GM21737 (cell line): Measurements from ENCODE around the gene CASP4.
"Not testable (repeated sequence)": the region's sequence is repeated elsewhere in the genome, so short reads cannot be mapped to it uniquely, and the experiment has no call there.

ENCODE experiments used
- ATAC-seq: cut with Tn5 transposase; IDR thresholded peaks from one replicate; pipeline ENCODE4 v1.9.1; 2021; ENCODE audit warnings: mild to moderate bottlenecking, moderate library complexity; ENCODE audit not compliant: unreplicated experiment

The CASP4 gene

DNA sequence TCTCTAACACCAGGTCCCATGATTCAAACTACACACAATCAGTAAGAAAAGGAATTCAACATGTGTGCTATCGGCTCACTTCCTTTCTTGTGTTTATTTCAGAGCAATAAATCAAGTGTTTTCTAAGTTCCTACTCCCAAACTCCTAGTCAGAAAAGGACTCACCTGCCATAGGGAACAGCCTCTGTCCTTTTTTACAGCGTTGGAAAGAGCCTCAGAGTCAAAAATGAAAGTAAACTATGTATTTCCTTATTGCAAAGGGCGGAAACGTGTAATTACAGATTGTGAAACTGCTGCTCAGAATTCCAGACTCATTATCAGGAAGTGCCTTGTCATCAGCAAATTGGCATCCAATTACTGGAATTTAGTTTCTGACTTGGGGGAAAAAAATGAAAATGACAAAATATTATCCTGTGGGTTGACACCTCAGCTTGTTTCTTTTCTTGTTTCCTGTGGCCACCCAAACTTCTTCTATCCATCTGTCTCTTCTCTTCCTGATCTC, at the start of gene CASP4:
Gene CASP4 (minus strand): TSS at position 220 of the 501 bp plus-strand sequence. CDS start 49 bp downstream, at position 171.
- peak; percentile 79 for ATAC-seq

DNA sequence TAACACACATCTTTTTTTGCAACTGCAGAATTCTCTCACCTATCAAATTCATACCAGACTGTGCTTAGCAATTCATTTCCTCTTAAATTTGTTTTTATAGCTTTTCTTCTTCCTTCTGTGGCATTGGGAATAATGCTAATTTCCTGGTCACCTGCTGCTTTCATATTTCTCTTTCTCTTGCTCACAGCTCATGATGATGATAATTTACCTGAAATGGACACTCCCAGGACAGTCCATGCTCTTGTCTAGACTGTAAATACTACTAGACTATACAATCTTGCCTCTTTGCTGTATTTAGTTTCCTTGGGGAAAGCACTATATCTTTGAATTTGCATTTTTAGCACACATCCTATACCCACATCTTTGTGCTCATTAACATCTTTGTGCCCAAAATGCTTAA, 39.1 kb upstream of the CASP4 start:
- ATAC-seq: no peak

DNA sequence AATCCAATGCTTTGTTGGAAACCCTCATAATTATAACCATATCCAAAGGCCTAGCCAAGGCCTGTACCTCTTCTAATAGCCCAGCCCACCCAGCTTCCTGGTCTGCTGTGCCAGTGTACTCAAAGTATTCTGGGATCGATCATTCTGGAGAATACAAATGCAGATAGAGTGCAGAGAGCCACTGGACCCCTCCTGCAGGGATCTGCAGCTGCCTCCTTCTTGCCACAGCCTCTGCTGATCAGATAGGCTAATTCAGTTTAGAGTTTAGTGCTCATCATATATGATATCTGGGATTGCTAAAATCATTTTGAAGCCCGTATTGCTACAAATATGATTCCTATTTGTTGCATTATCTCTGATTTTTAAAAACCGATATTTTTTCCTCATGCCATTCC, 37.1 kb upstream of the CASP4 start:
- no peak for ATAC-seq

DNA sequence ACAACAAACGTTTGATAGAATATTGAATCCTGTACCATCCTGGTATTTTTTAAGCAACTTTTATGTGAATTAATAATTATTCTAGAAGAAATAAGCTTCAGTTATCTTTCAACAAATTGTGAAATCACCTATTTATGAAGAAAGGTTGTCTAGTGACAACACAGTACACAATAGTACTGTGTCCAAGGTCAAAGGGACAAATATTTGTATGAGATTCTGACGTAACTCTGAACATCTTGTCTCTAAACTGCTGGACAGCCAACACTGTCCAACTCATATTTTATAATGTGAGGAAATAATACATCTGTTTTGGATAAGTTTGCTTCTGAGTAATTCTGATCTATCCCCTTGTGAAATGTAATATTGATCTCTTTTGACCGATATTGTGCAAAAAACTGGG, 35.6 kb upstream of the CASP4 start:
- no peak for ATAC-seq

DNA sequence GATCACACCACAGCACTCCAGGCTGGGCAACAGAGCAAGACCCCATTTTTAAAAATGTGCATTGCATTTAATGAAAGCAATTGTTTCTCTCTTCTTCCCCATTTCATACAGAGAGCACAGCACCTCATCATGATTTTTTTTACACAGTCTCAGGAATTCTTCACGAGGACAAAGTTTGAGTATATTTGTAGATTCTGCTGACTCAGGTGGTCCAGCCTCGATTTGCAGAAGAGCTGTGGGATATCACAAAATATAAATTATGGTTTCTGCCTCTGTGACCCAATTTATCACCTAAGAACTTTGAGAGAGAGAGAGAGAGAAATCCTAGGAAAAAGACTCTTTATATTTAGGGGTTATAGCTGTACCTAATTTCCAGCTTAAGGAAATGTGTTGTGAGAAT, 34.8 kb upstream of the CASP4 start:
- no peak for ATAC-seq

DNA sequence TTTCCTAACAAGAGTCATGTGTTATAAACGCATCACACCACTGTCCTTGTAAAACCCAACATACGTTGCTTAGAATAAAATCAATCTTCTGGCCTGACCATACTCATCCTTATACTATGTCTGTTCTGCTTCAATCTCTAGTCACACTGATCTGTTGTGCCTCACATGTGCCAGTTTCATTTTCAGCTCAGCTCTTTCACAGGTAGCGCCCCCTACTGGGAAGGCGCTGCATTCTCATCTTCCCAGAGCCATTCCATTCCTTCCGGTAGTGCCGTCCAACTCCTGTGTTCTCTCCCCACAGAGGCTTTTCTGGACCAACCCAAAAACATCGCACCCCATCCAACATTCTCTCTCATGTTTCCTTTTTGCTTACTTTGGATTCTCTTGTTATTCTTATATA, 32.4 kb upstream of the CASP4 start:
- no peak for ATAC-seq

DNA sequence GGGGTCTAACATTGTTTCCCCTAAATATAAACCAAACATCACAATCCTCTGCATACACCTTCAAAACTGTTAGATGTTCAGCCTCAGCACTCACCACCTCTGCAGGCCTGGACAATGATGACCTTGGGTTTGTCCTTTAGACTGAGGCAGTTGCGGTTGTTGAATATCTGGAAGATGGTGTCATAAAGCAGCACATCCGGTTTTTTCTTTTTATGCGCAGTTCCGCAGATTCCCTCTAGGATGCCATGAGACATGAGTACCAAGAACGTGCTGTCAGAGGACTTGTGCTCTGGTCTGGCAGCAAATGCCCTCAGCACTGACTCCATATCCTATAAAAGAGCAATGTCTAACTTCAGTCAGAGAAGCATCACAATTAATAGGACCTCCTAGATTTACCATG, 31.8 kb upstream of the CASP4 start:
- no peak for ATAC-seq

DNA sequence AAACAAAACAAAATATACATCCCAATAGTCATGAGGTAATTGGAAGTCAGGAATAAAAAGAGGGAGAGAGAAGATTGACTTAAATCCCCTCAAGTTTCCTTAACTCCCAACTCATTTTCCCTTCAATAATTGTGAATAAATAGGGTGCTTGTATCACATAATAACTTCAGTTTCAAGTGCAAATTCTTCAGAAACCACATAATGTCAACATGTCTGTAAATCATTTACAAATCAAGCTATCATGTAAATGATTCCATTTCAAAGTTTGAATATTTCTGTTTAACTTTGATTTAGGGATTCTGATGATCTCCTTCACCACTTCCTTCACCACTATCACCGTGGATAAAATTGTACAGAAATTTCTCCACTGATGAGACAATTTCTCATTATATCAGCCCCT, 31.3 kb upstream of the CASP4 start:
- ATAC-seq: no peak

DNA sequence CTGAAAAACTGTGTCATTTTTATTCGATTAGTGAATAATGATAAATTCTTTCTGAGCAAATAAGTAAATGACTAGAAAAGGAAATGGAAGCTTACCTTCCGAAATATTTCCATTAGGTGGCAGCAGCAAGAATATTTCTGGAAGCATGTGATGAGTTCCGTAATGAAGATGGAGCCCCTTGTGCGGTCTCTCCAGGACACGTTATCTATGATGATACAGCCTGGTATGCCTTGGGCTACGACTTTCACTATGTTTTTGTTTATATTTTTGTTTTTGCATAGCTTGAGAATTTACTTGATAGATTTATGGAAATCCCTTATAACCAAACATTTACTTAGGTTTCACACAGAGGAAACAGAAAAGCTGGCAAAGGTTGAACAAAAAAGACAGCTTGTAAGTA, 28.9 kb upstream of the CASP4 start:
- no peak for ATAC-seq

DNA sequence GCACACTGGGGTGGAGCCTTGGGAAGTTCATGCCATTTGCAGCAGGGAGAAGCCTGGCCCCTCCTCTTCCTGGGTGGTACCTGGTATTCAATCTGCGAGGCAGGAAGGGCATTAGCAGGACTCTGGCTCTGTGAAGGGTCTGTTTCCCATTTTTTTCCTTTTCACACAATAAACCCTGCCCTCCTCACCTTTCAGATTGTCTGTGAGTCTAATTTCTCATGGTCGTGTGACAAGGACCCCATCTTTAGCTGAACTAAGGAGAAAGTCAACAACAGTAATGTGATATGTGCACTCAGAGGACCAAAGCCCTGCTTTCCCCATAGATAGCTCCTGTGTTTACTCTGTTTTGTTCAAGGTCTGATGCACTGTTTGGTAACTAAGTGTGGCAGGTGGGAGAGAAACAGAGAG, 26.6 kb upstream of the CASP4 start:
- ATAC-seq: no peak

DNA sequence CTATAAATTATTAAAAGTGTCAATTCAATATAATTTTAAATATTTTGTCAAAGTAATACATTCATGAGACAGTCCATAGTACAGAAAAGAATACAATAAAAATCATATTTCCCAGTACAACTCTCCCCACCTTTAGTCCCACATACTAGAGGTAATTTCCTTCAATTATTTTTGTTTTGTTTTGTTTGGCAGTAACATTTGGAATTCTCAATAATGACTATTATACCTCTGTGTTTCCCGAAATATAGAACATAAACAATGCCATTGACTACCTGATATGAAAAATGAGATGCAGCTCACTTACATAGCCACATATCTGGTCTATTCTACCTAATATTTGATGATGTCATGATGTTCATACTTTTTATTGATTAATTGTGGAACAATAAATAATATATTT, 24.4 kb upstream of the CASP4 start:
- no peak for ATAC-seq

DNA sequence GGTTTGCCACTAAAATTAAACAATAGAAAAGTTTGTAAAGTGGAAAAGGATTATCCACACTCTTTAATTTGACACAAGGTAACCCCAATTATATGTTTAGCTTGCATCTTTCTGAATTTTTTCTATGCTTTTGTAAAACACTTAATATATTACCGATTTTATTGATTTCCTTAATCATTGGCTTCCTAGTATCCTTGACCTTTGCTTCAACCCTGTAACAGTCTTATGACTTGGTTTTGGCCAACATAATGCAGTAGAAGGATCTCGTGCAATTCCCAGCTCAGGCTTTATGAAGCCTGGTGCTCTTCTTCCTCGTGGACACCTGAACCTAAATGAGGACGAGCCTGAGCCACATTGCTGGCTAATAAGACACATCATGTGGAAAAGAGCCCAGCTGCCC, 23.6 kb upstream of the CASP4 start:
- ATAC-seq: no peak

DNA sequence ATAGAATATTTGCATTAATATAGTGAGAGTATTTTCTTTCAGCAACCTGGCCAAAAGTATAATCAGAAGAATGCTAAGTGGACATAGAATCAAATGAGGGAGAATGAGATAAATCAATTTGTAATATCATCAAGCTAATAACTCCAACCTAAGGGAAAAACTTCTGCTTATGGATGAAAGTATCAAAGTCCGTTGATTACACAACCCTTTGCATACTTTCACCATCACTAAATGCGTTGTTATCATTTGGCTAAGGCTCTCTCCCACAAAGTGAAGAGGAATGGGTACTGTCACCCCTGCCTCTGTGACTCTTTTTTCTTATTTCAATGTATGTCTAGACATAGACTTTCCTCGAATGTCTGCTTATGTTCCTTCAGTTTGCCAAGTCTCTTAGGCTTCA, 16.4 kb upstream of the CASP4 start:
- ATAC-seq: no peak

DNA sequence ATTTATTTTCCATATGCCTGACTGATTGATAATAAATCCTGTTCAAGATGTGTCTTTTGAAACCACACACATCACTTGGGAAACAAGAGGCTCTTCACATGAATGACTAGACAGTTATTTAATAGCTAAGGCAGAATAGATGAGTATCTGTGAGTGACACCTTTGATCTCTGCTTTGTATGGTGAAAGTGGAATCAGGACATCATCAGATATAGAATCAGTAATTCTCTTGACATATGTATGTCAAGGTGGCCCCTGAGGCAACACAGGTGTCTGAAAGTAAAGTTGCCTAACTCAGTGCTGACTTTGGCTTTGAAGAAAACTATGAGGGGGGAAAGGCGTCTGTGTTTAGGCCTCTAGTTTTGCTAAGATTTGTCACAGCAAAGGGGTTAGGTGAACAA, 11.5 kb upstream of the CASP4 start:
- no peak for ATAC-seq

DNA sequence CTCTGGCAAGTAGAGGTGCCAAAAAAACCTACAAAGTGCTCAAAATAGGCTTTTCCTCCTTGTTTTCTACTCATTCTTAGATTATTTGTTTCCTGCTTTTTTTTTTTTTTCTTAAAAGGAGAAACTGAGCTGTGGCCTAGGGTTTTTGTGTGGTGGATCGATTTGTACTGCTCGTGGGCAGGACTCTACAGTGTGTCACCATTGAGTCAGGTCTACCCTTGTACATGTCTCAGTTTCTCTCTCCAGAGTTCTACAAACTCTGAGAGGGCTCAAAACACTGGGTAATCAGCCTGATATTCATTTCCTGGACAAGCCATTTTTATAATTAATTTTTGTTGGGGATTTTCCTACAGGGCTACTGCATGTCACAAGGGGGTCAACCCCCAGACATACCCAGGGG, 5.2 kb upstream of the CASP4 start:
- ATAC-seq: no peak

DNA sequence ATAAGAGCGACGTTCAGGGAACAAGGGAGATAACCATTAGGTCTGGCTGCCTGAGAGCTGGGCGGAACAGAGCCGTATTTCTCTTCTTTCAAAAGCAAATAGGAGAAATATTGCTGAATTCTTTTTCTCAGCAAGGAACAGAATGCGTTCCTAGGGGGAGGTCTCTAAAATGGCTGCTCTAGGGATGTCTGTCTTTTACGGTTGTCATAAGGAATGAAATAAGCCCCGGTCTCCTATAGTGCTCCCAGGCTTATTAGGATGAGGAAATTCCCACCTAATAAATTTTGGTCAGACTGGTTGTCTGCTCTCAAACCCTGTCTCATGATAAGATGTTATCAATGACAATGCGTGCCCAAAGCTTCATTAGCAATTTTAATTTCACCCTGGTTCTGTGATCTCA, 4.5 kb upstream of the CASP4 start:
- ATAC-seq: not testable (repeated sequence)

DNA sequence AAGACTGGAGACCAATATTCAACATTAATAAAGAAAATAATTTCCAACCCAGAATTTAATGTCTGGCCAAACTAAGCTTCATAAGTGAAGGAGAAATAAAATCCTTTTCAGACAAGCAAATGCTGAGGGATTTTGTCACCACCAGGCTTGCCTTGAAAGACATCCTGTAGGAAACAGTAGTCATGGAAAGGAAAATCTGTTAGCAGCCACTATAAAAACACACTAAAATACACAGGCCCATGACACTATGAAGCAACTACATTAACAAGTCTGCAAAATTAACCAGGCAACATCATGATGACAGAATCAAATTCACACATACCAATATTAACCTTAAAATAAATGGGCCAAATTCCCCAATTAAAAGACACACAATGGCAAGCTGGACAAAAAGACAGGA, 2.4 kb upstream of the CASP4 start:
- ATAC-seq: no peak

DNA sequence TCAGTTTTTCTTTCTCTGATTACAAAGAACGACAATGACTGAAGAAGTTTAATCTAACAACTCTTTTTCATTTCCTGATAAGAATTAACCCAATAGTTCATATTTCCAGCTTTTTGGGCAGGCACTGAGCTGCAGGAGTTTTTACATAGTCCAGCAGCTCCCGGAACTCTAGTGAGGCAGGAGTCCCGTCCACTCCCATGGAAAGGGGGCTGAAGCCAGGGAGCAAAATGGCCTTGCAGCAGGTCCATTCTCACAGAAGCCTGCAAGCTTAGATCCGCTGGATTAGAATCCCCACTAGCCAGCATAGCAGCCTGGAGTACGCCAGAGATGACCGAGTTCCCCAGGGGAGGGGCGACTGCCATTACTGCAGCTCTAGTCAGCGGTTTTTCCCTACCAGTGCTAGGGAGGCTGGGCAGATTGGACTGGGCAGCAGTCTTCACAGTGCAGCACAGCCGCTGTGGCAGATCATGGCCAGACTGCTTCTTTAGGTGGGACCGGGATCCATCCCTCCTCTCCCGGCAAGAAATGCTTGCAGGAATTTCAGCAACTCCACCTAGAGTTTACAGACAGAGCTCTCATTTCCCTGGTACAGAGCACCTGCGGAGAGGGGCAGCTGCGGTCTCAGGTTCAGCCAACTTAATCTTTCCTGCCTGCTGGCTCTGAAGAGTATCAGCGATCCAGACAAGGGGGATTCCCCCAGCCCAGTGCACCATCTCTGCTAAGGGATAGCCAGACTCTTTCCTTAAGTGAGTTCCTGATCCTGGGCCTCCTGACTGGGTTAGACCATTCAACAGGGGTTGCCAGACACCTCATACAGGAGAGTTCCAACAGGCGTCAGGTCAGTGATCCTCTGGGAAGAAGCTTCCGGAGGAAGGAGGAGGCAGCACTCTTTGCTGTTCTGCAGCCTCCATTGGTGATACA, 742 bp upstream of the CASP4 start:
- peak; percentile 13 for ATAC-seq

DNA sequence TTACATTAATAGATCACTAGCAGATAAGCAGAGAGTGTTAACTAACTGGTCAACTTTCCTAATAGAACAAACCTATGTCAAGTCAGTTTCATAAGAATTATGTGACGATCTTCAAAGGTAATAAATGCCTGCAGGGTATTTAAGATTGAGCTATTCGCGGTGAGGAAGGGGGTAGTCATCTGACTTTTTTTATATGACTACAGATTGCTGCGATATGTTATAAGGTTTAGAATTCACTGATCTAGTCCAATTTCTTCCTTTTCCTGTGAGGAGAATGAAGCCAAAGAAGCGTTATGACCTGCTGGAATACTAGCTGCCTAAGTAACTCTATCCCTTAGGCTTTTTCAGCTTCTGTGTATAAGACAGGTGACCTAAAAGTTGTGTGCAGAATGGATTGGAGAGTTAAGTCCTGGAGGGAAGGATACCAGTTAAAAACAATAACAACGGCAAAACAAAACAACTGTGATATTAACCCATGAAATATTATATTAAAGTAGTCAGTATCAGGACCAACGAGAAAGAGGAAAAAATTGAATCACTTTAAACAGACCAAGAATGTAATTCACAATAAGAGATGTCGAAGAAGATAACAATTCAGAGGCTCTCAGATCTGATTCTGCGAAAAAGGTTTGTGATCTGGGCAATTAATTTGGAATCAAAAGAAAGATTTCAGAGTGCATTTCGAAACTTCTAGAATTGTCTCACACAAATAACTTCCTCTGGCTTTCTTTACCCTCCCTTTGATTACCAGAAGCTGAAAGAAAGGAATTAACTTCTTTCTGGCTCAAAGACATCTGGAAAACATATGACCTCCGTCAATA, 630 bp downstream of the CASP4 start:
- peak; percentile 12 for ATAC-seq

DNA sequence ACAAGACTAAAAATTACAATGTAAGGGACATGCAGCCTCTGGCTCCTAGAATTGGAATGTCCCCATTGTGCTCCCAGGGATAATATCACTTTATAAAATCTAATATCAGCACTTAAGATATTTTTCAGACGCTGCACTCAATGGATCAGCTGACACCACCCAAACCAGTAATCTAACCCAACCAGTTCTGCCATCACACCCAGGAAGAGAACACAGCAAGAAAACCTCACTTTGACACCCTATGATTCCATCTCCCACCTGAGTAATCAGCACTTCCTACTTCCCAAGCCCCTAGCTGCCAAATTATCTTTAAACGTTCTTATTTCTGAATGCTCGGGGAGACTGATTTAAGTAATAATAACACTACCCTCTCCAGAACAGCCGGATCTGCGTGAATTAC, 2.6 kb downstream of the CASP4 start:
- no peak for ATAC-seq

DNA sequence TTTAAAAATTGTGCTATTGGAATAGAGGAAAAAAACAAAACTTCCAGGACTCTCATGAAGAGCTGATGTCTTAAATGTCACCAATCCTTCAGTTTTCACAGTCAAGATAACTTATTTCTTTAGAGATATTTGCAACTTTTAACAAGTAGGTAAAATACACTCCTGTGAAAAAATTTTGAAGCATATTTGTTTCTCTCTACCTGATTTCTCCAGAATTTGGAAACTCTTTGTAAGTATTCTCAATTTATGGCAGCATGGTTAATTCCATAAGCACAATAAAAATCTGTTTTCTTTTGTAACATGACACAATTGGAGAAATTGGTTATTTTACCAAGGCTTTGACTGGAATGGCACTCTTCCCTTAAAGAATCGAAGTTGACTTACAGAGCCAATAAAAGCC, 4.1 kb downstream of the CASP4 start:
- no peak for ATAC-seq

DNA sequence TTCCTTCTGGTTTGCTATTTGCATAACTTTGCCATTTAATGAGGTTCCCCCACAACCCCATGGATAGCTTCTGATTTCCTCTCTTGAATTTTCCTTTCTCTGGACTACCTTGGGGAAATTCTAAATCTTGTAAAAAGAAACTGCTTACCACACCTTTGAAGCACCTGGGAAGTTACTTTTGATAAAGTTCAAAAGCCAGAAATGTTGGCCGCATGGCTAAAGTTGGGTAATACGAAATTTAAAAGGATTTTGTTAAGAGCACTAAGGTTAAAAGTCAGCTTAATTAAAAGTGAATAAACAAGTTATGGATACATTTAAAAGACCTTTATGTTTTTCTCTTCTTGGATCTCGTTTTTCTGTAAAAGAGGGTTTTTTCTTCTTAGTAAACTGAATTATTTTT, 5.5 kb downstream of the CASP4 start:
- ATAC-seq: no peak
